Ishikawa (cell line): ENCODE results near the gene OR2S2.

Source experiments
- CEBPB ChIP-seq: IDR thresholded peaks from 2 replicates; pipeline ENCODE4 v1.6.1; 2012
- EP300 ChIP-seq: IDR thresholded peaks from 2 replicates; pipeline ENCODE4 v1.6.1; 2012; ENCODE audit warnings: borderline replicate concordance
- REST ChIP-seq: IDR thresholded peaks from 2 replicates; pipeline ENCODE4 v1.6.1; 2012; ENCODE audit warnings: low read depth, mild to moderate bottlenecking
- YY1 ChIP-seq: IDR thresholded peaks from 2 replicates; pipeline ENCODE4 v1.6.1; 2012; ENCODE audit warnings: low read depth

GRCh38 chr9:35932735-35933134 is 25.2 kb downstream of the OR2S2 start:
- TF ChIP-seq REST (no peak), YY1 (no peak), EP300 (no peak), CEBPB (no peak)
